ENCODE results near the gene TRPM2.

DNA sequence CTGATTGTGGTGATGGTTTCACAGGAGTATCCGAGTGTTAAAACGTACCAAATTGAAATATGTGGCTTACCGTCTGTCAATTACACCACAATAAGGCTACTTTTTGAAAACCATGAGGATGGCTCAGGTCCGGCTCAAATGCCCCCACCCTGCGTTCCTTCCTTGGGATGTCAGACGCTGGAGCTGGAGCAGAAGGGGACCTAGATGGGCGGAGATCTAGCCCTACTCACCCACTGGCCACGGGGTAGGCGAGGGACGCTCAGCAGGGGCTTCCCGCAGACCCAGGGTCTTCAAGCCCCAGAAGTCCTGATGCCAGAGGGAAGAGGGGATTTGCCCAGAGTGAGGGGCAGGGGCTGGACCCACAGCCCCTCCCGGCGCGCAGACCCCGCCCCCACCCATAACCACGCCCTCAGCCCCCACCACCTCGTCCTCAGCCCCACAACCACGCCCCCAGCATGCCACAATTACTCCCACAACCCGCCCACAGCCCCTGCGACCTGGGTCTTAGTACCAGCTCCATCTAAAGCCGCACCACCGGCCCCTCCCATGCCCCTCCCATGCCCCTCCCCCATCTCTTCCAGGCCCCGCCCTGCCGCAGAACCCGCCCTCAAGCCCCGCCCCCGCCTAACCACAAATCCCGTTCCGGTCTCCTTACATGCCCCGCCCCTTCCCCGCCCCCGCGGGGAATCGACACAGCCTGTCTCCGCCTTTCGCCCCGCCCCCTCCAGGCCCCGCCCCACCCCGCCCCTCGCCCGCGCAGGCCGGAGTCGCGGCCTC is 101.5 kb downstream of the TRPM2 start, which contains the start of gene LRRC3:
- TF ChIP-seq, protein P1, sequence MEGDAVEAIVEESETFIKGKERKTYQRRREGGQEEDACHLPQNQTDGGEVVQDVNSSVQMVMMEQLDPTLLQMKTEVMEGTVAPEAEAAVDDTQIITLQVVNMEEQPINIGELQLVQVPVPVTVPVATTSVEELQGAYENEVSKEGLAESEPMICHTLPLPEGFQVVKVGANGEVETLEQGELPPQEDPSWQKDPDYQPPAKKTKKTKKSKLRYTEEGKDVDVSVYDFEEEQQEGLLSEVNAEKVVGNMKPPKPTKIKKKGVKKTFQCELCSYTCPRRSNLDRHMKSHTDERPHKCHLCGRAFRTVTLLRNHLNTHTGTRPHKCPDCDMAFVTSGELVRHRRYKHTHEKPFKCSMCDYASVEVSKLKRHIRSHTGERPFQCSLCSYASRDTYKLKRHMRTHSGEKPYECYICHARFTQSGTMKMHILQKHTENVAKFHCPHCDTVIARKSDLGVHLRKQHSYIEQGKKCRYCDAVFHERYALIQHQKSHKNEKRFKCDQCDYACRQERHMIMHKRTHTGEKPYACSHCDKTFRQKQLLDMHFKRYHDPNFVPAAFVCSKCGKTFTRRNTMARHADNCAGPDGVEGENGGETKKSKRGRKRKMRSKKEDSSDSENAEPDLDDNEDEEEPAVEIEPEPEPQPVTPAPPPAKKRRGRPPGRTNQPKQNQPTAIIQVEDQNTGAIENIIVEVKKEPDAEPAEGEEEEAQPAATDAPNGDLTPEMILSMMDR (IDR thresholded peaks at IDR 0.05) = no peak
- TF ChIP-seq POLR2A (IDR thresholded peaks at IDR 0.05) = no peak
